NCI-H2196 treated with DMSO at 0.1 percent for 48 hours (cell line): ENCODE results near the gene FOCAD.
A peak's percentile ranks its signal among the peaks of the same experiment; 100 is the strongest.
"Not testable (repeated sequence)": the region's sequence is repeated elsewhere in the genome, so short reads cannot be mapped to it uniquely, and the experiment has no call there.

Experiments
- DNase-seq: peaks from one replicate; lab custom pipeline; 2025; ENCODE audit not compliant: unreplicated experiment; lab: John Stamatoyannopoulos, UW

The FOCAD gene

DNA sequence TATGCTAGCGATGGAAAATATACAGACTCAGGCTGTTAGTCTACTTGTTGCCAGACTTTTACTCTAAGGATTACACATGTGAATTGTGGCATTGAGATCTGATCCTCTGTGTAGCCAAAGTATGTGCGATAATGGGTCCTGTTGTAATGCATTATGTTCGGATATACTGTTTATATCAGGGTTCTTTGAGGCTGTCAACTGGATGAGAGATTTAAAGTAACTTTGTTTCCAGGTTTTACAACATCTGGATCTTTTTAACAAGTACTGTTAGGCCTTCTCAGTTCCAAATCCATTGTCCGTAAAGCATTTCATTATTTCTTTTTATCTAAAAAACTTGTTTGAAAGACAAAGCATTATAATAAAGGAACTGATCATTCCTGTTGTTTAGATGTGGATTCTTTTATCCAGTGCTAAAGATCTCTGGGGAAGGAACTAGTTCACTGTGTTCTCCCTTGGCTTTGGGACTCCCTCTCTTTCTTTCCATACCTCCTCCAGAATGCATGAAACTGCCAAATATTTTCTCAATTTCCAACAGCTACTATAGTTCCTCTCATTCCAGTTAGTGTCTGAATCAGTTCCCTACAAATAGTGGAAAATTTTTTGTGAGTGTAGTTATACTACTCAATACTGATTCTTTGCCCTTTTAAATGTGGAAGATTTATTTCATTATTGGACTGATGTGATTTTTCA is 278.6 kb downstream of the FOCAD start:
- no peak for DNase-seq

DNA sequence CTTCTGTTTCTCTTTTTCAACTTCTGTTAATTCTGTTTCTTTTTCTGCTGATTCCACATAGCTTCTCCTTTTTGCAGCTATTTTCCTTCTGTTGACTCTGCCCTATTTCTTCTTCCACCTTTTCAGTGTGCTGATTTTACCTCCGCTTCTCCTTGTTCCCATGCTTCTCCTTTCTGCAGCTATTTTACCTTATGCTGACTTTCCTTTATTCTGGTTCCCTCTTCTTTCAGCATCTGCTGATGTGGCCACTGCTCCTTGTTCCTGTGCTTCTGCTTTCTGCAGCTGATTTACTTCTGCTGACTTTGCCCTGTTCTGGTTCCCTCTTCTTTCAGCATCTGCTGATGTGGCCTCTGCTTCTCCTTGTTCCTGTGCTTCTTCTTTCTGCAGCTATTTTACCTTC is 288.6 kb downstream of the FOCAD start:
- no peak for DNase-seq

- not testable (repeated sequence) for DNase-seq
Observed at GRCh38 chr9:20973246-20973947, 289.3 kb downstream of the FOCAD start.

- not testable (repeated sequence) for DNase-seq
Observed at GRCh38 chr9:20974191-20974938, 290.3 kb downstream of the FOCAD start.

GRCh38 chr9:20978249-20978648 is 294.2 kb downstream of the FOCAD start:
- no peak for DNase-seq

DNA sequence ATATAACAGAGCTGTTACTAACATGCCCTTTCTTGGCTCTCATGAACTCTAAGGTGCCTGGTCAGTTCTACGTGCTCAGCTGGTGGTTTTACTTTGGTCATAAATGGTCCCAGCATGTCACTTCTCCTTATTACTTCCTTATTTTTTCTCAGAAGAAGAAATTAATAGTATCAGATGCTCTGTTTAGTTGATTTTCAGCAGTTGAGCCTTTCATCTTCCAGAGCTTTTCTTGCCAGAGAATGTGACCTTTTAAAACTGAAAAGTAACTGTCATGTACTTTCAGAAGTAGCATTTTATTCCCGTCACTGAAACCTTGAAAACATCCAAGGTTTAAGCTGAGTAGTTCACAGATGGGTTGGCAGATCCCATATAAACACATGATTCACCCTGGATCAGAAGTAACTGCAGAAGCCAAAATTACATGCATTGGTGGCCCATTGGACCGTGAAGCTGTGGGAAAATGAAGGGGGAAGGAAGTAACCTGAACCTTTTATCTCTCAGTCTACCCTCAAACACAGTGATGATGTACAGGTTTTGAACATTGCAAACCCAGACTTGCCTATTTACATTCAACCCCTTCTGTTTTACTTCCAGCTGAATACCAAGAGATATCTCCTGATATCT is 296.9 kb downstream of the FOCAD start:
- DNase-seq, result no peak

DNA sequence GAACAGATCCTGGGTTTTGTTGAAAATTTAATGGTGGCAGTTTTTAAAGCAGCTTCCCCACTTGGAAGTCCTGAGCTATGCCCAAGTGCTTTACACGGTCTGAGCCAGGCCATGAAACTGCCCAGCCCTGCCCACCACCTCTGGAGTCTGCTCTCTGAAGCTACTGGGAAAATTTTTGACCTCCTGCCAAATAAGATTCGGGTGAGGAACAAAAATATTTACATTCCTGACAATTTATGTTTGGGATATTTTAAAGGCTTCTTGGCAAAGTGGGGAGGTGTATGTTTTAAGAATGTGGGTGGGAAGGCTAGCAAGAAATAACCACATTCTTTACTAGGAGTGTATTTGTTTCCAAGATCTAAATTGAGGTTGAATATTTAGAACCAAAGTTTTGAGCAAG is 297.4 kb downstream of the FOCAD start:
- DNase-seq, result no peak

DNA sequence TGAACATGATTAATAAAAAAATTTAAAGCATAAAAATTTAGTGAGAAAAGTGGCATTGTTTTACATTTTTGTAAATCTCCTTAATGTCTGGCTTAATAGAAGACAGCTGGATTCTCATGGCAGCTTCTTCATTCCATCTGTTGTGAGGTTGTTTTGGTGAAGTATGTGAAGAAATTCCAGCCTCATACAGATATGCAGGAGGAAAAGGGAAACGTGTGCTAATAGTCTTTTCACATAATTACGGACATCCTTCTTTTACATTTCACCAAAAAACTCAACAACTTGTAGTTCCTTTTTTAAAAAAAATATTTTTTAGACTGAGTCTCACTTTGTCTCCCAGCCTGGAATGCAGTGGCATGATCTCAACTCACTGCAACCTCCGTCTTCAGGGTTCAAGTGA is 300.4 kb downstream of the FOCAD start:
- DNase-seq, result no peak

DNA sequence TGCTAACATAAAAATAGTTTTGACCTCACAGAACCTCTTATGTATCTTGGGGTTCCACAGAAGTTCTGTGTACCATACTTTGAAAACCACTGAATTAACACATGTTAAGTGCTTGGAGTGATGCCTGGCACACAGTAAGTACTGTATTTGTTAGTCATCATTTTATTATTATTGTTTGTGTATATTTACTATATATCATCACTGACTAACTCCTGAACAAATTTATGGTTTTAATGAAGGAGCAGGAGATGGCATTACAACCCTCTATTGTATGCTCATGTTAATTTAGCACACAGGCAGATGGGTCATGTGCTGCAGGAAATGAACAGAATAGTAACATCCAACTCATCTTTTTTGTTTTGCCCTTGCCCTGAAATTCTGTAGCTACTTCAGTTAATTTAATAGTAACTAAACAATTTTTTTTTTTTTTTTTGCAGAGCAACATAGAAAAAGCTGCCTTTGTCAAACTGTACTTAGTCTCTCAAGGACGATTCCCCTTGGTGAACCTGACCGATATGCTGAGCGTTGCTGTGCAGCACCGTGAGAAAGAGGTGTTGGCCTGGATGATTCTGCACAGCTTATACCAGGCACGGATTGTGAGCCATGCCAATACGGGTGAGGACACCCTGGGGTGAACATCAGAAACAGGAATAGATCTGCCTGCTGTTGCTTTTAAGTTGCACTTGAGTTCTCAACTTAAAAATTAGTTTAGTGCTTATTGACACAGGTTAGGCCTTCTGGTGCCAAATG is 302.0 kb downstream of the FOCAD start:
- DNase-seq, result no peak

GRCh38 chr9:20987521-20987920 is 303.5 kb downstream of the FOCAD start:
- no peak for DNase-seq

- no peak for DNase-seq
Observed at GRCh38 chr9:20988061-20988460, 304.0 kb downstream of the FOCAD start.

- DNase-seq, result no peak
Observed at GRCh38 chr9:20988671-20989315, 304.7 kb downstream of the FOCAD start.

- DNase-seq, result peak; percentile 7
Observed at GRCh38 chr9:20989923-20990341, 305.9 kb downstream of the FOCAD start.

DNA sequence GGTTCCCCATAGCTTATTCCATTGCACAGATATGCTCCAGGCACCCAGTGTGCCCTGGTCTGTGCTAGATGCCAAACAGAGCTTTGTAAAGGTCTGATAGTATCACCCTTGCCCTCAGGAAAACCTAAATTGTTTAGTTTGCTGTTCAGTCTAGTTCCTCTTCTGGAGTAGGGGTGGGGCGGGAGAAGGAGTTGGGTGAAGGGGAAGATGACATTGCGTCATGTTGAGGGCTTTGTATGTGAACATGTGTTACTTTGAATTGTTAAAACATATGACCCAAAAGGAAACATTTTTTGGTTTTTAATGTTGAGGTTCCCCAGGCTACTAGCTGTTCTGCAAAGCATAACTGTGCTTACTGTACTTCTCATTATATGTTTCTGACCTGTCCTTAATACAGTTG is 306.8 kb downstream of the FOCAD start:
- no peak for DNase-seq

DNA sequence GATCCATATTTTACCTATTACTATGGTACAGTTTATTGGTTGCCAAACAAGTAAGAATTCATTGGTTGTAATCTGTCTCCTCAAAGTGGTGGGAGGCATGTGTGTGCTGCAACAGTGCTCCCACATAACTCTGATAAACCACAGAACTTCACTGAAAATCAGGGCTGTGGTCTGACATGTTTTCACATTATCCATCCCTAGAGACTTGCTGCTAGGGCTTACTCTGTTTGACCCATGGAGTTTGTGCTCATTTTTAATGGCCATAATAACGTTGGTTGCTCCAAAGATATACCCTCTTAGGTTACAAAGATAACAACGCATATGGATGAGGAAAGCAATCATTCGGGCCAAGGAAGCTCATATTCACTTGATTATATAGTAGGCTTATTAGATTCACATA is 310.4 kb downstream of the FOCAD start:
- DNase-seq, result no peak

- no peak for DNase-seq
Observed at GRCh38 chr9:20995616-20996015, 311.6 kb downstream of the FOCAD start.

DNA sequence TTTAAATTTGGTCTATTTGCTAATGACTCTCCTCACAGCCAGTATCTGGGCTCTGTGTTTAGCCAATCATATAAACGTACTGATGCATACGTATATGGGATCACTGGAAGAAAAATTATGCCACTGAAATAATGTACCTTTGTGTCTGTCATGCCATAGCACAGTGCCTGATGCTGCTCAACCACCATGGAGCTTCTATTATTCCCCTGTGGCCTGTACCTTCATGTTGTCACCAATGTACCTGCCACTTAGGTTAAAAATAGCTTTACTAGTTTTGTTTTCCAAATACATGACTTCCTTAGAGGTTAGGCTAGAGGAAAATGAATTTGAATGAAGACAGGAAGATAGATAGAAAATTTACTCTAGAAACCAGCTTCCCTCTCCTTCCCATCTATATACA is 312.8 kb downstream of the FOCAD start:
- no peak for DNase-seq

- DNase-seq, result no peak
Observed at GRCh38 chr9:20997503-20998076, 313.5 kb downstream of the FOCAD start.

- no peak for DNase-seq
Observed at GRCh38 chr9:21001581-21001980, 317.5 kb downstream of the FOCAD start.

GRCh38 chr9:21002040-21002439 is 318.0 kb downstream of the FOCAD start:
- DNase-seq, result no peak
